Activated T-cell treated with anti-CD3 and anti-CD28 coated beads, Interleukin-2, amount 50 U/mL, for 72 hours (primary cell): ENCODE data around the gene CDHR3. TPM values are rescaled to one million over a fixed set of nuclear protein-coding genes. Genes with fewer than 3 reads are reported as not detected.

ENCODE experiments used
- ATAC-seq, 2 donors: fragments of 150-1000 bp; cut with Tn5 transposase; replicated peaks in 1 of 2; 2 replicates each; pipeline ENCODE4 v1.10.0; 2021; ENCODE audit warnings: moderate library complexity in 2 of 2, mild to moderate bottlenecking in 1 of 2
- DNase-seq, 2 donors: peaks; one replicate each; pipeline ENCODE4 v3.0.0; 2021 to 2022; ENCODE audit warnings: mixed read lengths in 1 of 2
- H3K27ac Mint-ChIP-seq: one replicate; pipeline ENCODE4 v1.8.0; 2022; ENCODE audit warnings: mild to moderate bottlenecking, moderate library complexity, mixed read lengths
- H3K27me3 Mint-ChIP-seq: one replicate; pipeline ENCODE4 v1.8.0; 2022; ENCODE audit warnings: low read depth, mixed read lengths
- H3K36me3 Mint-ChIP-seq, 2 donors: one replicate each; pipeline ENCODE4 v1.8.0; 2022; ENCODE audit warnings: mixed read lengths in 2 of 2, mild to moderate bottlenecking in 1 of 2; ENCODE audit not compliant: insufficient read depth in 2 of 2
- H3K4me1 Mint-ChIP-seq: one replicate; pipeline ENCODE4 v1.8.0; 2022; ENCODE audit warnings: low read depth, mixed read lengths
- H3K4me3 Mint-ChIP-seq, 2 donors: one replicate each; pipeline ENCODE4 v1.8.0; 2022; ENCODE audit warnings: mild to moderate bottlenecking in 2 of 2, mixed read lengths in 2 of 2, moderate library complexity in 2 of 2
- H3K9me3 Mint-ChIP-seq, 2 donors: one replicate each; pipeline ENCODE4 v1.8.0; 2022; ENCODE audit warnings: mixed read lengths in 2 of 2
- total RNA-seq, 2 donors: library from RNA; stranded (reverse); gene quantifications; one replicate each; pipeline ENCODE4 v1.2.3, GENCODE V29; 2022

CDHR3 gene
- total RNA-seq, 2 donors from 2014 or later: 0.51 to 0.79 TPM

DNA sequence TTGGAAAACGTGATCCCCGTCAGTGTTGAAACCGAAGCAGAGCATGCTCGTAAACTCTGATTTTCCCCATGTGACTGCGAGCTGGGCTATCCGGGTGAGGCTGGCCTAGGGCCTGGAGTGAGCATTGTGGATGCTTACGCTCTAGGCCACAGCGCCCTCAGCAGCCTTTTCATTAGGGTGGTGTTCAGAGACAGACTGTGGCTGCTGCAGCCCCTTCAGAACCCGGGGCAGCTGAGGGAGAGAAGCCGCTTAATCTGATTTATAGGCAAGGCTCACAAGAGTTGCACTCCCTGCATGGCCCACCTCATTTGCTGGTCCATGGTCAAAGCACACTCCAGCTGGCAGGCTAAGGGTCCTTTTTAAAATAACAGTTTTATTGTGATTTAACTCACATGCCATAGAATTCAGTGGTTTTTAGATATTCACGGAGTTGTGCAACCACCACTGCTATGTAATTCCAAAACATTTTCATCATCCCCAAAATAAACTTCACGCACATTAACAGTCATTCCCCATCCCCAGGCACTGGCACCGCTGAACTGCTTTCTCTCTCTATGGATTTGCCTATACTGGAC lies 76.5 kb downstream of the CDHR3 start:
- Mint-ChIP-seq H3K4me3 (no peak overlapping the region), H3K27ac (no peak overlapping the region), H3K27me3 (peaks cover 6% of the 10 kb centered on the region), H3K4me1 (peaks cover 40% of the 10 kb centered on the region), H3K9me3 (no peaks in the 10 kb centered on the region), H3K36me3 (no peaks in the 10 kb centered on the region)
- DNase-seq: no peak
- ATAC-seq: no peak

DNA sequence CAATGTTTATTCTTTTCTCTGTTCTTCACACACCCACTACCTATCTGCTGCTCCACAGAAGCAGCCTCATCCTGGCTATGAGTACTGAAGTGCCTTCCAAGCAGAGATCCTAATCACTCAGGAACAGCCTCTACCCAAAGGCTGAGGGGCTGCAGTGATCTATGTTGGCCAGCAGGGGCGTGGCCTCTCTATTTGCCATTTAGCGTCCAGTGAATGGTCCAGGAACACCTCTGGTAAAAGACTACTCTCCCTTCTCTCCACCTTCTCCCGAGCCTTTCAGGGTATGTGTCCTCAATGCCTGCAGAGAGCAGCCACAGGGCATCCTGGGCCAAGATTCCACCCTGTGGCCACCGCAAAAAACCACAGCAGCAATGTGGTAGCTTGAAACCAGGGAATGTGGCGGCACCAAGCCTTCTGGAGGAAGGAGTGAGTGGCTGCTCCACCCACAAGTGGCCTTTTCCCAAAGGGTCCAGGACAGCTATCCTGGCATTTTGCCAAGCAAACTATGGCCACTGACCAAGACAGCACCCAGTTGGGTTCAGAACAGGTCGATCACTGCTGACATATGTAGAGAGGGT lies 78.2 kb downstream of the CDHR3 start:
- H3K4me3 Mint-ChIP-seq: no peak overlapping the region
- H3K36me3 Mint-ChIP-seq: no peaks in the 10 kb centered on the region
- H3K9me3 Mint-ChIP-seq: no peaks in the 10 kb centered on the region
- no peak overlapping the region for H3K27ac Mint-ChIP-seq
- H3K4me1 Mint-ChIP-seq: peaks cover 36% of the 10 kb centered on the region
- ATAC-seq: peak; percentile 39 to 45
- H3K27me3 Mint-ChIP-seq: peaks cover 6% of the 10 kb centered on the region
- peak; percentile 31 to 43 for DNase-seq

DNA sequence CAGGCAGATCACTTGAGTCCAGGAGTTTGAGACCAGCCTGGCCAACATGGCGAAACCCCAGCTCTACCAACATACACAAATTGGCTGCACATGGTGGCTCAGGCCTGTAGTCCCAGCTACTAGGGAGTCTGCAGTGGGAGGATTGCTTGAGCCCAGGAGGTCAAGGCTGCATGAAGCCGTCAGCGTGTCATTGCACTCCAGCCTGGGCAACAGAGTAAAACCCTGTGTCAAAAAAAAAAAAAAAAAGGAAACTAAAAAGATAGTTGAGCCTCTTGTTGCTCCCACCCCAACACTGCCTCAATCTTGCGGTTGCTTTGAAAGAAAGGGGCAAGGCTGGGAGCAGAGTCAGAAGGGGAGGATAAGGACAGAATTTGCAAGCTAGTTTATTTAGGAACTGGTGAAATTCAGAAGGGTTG lies 79.1 kb downstream of the CDHR3 start:
- no peak for DNase-seq
- no peak overlapping the region for H3K27ac Mint-ChIP-seq
- peak overlapping the region; percentile 62 to 70 for H3K4me3 Mint-ChIP-seq
- peak; percentile 6 to 8 for ATAC-seq
- peaks cover 6% of the 10 kb centered on the region for H3K27me3 Mint-ChIP-seq
- peaks cover 36% of the 10 kb centered on the region for H3K4me1 Mint-ChIP-seq
- H3K36me3 Mint-ChIP-seq: no peaks in the 10 kb centered on the region
- H3K9me3 Mint-ChIP-seq: no peaks in the 10 kb centered on the region

DNA sequence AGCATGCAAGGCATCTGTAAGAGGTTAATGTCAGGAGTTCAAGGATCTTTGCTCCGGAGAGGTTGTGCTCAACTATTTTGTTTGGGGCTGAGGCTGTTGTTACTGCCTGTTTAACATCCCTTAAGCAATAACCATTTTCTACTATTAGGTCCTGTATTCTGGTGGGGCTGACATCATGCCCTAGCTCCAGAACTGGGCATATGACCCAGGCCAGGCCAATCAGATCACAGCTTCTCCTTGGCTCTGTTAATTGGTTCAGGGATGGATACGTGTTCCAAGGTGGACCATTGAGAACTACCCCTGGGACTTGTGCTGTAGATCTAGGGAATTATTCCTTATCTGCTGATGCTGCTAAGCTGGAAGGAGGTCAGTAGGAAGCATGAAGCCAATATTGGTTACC lies 82.1 kb downstream of the CDHR3 start:
- DNase-seq: no peak
- no peaks in the 10 kb centered on the region for H3K36me3 Mint-ChIP-seq
- H3K4me3 Mint-ChIP-seq: no peak overlapping the region
- no peak for ATAC-seq
- peaks cover 30% of the 10 kb centered on the region for H3K4me1 Mint-ChIP-seq
- H3K27ac Mint-ChIP-seq: no peak overlapping the region
- peaks cover 4% of the 10 kb centered on the region for H3K27me3 Mint-ChIP-seq
- H3K9me3 Mint-ChIP-seq: no peaks in the 10 kb centered on the region

DNA sequence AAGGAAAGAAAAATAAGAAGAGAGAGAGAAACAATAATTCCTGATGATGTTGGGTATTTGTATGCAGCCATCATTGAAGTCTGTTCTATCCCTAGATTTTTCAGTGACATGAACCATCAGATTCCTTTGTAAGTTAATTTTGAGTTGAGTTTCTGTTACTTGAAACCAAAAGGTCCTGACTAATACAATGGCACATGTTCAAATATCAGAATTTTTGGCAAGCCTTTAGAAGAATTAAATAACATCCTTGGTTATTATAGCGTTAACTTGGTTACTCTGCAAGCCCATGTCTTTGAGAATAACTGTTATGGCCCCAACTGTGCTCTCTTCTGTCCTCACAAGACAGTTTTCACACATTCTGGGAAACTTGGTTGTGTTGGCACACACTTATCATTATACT lies 82.5 kb downstream of the CDHR3 start:
- Mint-ChIP-seq H3K4me3 (no peak overlapping the region), H3K27ac (no peak overlapping the region), H3K4me1 (peaks cover 25% of the 10 kb centered on the region), H3K27me3 (no peaks in the 10 kb centered on the region), H3K36me3 (no peaks in the 10 kb centered on the region), H3K9me3 (no peaks in the 10 kb centered on the region)
- ATAC-seq (no peak), DNase-seq (no peak)

DNA sequence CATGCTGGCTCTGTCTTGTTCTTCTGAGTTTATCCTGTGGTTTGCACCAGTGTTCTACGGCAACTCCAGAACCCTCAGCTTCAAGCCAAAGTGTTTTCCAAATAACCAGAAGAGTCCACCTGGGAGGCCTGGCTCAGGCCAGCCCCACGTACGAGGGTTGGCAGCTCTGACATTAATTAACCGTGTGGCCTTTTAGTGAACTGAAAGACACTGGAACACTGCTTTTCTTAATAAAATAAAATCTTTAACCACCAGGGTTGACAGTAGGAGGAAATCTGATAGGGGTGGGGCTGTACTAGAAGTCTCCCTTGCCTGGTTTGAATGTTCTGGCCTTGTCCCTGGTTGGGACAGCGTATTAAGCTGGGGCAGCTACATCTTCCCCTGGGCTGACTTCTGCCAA lies 84.1 kb downstream of the CDHR3 start:
- no peak for DNase-seq

DNA sequence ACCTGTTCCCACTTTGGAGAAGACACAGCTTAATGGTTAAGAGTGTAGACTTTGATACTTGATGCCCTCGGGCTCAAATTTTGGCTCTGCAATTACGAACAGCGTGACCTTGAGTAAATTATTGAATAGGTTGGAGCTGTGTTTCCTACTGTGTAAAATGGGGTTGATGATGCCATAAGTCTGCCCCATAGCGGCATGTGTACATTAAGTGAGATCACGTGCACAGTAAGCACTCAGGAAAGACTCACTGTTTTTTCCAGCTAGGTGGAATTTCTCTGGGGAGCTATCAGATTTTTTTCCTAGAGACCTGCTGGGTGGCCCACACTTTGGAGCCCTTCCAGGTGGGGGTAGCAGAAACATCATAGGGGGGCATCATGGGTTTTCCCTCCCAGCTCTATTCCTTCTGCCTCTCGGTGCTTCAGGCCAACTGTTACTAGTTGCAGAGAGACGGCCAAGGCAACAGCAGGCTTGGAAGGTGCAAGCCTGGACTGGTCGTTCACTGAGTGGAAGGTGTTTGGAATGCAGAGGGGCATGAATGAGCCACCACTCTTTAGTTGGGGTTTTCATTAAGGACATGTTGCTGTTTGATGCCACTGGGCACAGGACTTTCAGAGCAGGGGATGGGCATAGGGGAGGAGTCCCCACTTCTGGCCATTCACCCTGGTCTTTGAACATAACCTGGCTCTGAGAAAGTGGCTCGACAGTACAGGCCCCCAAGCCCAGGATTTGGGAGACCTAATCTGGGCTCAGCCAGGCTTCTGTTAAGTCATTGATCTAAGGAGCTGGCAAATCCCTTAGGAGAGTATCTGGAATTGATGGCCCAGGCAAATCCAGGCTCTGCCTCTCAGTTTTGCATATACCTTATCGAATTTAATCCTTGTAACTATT lies 85.0 kb downstream of the CDHR3 start:
- H3K27ac Mint-ChIP-seq: no peak overlapping the region
- DNase-seq (no peak), ATAC-seq (no peak)
- H3K4me1 Mint-ChIP-seq: peaks cover under 1% of the 10 kb centered on the region
- no peaks in the 10 kb centered on the region for H3K36me3 Mint-ChIP-seq
- H3K27me3 Mint-ChIP-seq: no peaks in the 10 kb centered on the region
- no peaks in the 10 kb centered on the region for H3K9me3 Mint-ChIP-seq
- no peak overlapping the region for H3K4me3 Mint-ChIP-seq

More for the DNA sequence above, 84.1 kb downstream of the CDHR3 start:
- ATAC-seq: no peak
- H3K4me1 Mint-ChIP-seq: peaks cover 9% of the 10 kb centered on the region
- H3K9me3 Mint-ChIP-seq: no peaks in the 10 kb centered on the region
- H3K27me3 Mint-ChIP-seq: no peaks in the 10 kb centered on the region
- no peak overlapping the region for H3K27ac Mint-ChIP-seq
- H3K4me3 Mint-ChIP-seq: no peak overlapping the region
- H3K36me3 Mint-ChIP-seq: no peaks in the 10 kb centered on the region

DNA sequence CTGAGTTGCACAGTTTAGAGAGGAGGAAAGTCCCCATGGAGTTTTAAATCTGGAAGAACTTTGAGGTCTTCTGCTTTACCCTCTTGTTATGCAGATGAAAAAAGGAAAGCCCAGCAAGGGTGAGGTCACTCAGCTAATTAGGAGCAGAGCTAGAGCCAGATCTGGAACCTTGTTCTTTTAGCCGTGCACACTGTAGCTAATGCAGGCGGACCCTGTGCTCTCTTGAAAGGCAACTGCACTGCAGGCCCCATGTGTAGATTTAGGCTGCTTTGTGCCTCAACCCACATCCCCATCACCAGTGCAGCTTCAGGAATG lies 85.6 kb downstream of the CDHR3 start:
- H3K27me3 Mint-ChIP-seq: no peaks in the 10 kb centered on the region

DNA sequence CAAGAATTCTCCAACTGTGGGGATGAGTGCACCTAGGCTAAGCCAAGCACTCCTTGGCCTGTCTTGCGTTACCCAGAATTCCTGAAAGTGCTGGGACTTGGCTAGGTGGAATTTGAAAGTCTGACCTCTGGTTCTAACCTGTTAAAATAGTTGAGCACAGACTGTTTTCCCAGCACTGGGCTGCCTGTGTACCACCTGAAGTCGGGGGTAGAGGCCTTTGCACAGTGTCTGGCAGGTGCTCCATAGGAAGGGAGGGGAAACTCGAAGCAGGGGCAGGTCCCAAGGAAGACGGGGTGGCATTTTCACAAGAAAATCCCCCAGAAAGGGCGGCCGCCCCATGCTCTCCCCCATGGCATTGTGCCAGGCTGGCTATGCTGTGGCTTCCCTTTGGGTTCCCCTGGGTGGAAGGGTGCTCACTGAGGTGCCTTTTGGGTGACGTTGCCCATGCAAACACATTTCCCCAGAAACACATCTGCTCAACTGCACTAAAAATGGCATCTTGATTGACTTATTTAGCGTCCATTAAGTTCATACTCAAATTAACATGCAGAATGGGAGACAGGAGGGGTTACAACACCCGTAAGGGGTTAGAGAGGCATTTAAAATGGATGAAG lies 86.2 kb downstream of the CDHR3 start:
- Mint-ChIP-seq H3K4me3 (no peak overlapping the region), H3K27ac (no peak overlapping the region), H3K36me3 (no peaks in the 10 kb centered on the region), H3K4me1 (no peaks in the 10 kb centered on the region), H3K27me3 (no peaks in the 10 kb centered on the region), H3K9me3 (no peaks in the 10 kb centered on the region)
- DNase-seq: no peak
- no peak for ATAC-seq

More for the DNA sequence above, 85.6 kb downstream of the CDHR3 start:
- no peaks in the 10 kb centered on the region for H3K4me1 Mint-ChIP-seq
- no peak for ATAC-seq
- no peak overlapping the region for H3K27ac Mint-ChIP-seq
- H3K36me3 Mint-ChIP-seq: no peaks in the 10 kb centered on the region
- no peak overlapping the region for H3K4me3 Mint-ChIP-seq
- DNase-seq: no peak
- H3K9me3 Mint-ChIP-seq: no peaks in the 10 kb centered on the region

DNA sequence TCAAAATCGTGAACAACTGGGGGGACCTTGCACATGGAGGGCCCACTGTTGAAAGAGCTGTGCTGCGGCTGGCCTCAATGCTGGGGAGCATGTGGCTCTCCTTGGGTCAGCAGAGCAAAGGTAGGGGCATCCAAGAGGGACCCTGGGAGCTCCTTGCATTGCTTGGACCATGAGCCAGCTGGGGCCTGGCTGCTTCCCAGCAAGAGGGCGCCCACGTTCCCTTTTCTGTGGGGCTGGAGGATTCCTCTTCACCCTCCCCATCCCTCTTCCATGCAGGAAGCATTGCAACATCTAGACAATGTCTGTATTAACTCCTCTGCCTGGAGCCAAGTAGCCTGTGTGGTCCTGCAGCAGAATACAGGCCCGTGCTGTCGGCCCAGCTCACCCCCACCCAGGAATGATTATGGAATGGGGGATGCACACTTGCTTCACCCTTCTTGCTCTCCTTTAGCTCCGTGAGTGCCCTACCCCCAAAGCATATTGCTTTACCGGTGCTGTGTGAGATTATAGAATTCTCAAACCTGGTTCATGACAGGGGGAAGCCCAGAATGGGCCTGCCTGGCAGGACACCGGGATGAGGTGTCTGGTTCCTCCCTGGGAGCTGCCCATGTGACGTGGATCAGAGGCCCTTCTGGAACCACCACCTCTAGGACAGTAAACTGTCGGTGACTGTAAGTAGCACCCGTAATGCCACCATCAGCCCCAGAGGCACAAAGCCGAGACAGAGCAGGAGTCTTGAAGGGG lies 87.1 kb downstream of the CDHR3 start:
- no peaks in the 10 kb centered on the region for H3K36me3 Mint-ChIP-seq
- no peaks in the 10 kb centered on the region for H3K4me1 Mint-ChIP-seq
- no peak overlapping the region for H3K27ac Mint-ChIP-seq
- no peak overlapping the region for H3K4me3 Mint-ChIP-seq
- ATAC-seq (no peak), DNase-seq (no peak)
- no peaks in the 10 kb centered on the region for H3K9me3 Mint-ChIP-seq
- H3K27me3 Mint-ChIP-seq: no peaks in the 10 kb centered on the region

DNA sequence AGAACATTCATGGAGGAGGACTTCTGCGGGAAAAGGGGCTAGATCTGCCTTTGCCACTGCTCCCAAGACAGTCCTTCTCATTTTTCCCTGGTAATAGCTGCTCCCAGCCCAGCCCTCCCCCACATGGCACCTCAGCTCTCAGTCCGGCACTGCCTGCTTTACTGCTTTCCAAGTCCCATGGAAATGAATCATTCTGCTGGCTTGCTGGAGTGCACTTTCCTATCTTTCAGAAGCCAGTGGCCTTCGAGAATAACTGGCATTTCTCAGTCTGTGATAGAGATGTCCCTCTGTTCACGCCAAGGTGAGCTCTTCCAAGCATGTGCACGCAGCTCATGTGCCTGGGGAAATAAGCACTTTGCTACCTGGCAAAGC lies 87.7 kb downstream of the CDHR3 start:
- H3K36me3 Mint-ChIP-seq: no peaks in the 10 kb centered on the region
- H3K9me3 Mint-ChIP-seq: no peaks in the 10 kb centered on the region
- DNase-seq (no peak), ATAC-seq (no peak)
- no peaks in the 10 kb centered on the region for H3K4me1 Mint-ChIP-seq
- no peaks in the 10 kb centered on the region for H3K27me3 Mint-ChIP-seq
- no peak overlapping the region for H3K27ac Mint-ChIP-seq
- no peak overlapping the region for H3K4me3 Mint-ChIP-seq

DNA sequence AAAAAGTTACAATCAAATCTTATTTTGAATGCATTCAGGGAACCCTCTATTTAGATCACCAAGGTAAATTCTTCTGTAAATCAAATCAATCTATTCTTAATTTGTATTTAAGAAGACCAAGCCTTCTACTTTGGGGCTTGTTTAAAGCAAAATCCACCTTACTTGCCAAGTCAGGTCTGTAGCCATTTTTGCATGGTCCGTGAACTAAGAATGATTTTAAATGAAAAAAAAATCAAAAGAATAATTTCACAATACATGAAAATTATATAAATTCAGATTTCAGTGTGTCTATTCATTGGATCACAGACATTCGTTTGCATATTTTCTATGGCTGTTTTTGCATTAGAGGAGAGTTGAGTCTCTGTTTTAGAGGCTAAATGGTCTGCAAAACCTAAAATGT lies 89.6 kb downstream of the CDHR3 start:
- ATAC-seq (no peak), DNase-seq (no peak)
- Mint-ChIP-seq H3K27me3 (no peaks in the 10 kb centered on the region), H3K27ac (no peak overlapping the region), H3K36me3 (no peaks in the 10 kb centered on the region), H3K4me3 (no peak overlapping the region), H3K4me1 (peaks cover 11% of the 10 kb centered on the region), H3K9me3 (no peaks in the 10 kb centered on the region)

DNA sequence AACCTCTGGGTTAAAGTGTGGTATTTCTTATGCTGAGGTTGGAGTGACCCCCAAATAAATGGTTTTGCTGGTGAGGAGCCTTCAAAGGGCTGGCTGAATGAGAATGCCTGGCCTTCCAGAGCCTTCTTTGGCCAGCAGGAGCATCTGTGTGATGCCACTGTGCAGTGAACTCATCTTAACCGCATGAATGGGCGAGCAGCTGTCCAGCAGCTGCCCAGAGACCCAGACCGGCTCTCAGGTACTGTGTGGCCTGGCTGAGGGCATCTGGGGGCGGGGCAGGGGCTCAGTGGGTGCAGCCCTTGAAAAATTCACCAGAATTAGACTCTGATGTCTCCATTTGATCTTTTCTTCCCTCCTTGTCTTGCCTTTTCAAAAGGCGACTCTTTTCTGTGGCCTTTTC lies 90.0 kb downstream of the CDHR3 start:
- H3K9me3 Mint-ChIP-seq: no peaks in the 10 kb centered on the region
- H3K36me3 Mint-ChIP-seq: no peaks in the 10 kb centered on the region
- peaks cover 15% of the 10 kb centered on the region for H3K4me1 Mint-ChIP-seq
- no peak overlapping the region for H3K4me3 Mint-ChIP-seq
- H3K27me3 Mint-ChIP-seq: no peaks in the 10 kb centered on the region
- H3K27ac Mint-ChIP-seq: no peak overlapping the region
- ATAC-seq (no peak), DNase-seq (no peak)
